Activated CD8-positive, alpha-beta memory T cell treated with anti-CD3 and anti-CD28 coated beads, Interleukin-2, amount 50 U/mL, for 24 hours (primary cell): ENCODE results near the gene PTOV1.

ENCODE experiments used
- DNase-seq: peaks from one replicate; pipeline ENCODE4 v3.0.0-alpha.2; 2020; ENCODE audit errors: extremely low read depth

Gene PTOV1

DNA sequence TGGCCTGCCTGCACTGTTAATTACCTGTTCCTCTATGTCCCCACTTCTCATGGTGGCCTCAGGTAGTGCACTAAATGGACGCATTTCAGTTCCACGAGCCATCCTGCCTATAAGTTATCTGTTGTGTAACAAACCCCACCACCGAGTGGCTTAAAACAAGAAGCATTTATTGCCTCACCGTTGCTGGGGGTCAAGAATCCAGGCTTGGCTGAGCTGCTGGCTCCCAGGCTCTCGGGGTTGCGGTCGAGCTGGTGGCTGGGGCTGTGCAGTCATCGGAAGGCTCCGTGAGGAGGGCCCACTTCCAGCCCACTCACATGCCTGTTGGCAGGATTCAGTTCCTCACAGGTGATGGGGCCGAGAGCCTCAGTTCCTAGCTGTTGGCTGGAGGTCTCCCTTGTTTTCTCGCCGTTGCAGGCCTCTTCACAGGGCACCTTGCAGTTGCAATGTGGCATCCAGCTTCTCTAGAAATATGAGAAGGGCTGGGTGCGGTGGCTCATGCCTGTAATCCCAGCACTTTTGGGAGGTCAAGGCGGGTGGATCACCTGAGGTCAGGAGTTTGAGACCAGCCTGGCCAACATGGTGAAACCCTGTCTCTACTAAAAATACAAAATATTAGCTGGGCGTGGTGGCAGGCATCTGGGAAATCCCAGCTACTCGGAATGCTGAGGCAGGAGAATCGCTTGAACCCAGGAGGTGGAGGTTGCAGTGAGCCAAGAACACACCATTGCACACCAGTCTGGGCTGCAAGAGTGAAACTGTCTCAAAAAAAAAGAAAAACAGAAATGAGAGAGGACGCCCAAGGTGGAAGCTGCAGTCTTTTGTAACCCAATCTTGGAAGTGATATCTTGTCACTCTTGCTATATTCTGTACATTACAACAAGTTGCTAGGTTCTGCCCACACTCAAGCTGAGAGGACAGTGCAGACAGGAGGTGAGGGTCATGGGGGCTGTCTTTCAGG is 6.5 kb upstream of the PTOV1 start:
- no peak for DNase-seq

DNA sequence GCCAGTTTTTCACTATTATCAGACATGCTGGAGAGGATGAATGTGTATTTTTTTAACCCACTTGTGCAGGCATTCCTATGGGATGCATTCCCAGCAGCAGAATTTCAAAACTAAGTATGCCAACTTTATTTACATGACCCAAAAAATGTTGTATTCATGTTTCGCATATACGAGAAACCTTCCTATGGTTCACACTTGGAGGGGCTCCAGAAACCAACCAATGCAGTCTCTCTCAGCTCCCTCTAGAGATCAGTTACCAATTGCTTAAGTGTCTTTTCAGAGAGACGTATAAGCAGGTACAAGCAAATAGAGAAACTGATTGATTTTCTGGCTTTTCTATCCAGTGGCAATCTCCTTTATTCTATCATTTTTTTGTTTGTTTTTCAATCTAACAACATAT is 5.5 kb upstream of the PTOV1 start:
- DNase-seq = no peak

DNA sequence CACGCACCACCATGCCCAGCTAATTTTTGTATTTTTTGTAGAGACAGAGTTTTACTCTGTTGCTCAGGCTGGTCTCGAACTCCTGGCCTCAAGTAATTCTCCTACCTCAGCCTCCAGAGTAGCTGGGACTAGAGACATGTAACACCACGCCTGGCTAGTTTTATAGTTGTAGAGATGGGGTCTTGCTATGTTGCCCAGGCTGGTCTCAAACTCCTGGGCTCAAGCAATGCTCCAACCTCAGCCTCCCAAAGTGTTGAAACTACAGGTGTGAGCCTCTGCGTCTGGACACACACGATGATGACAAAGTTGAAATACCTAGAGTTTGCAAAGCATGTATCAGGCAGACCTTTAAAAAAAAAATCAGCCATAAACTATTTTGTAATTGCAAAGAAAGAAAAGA is 4.6 kb upstream of the PTOV1 start:
- DNase-seq = no peak

DNA sequence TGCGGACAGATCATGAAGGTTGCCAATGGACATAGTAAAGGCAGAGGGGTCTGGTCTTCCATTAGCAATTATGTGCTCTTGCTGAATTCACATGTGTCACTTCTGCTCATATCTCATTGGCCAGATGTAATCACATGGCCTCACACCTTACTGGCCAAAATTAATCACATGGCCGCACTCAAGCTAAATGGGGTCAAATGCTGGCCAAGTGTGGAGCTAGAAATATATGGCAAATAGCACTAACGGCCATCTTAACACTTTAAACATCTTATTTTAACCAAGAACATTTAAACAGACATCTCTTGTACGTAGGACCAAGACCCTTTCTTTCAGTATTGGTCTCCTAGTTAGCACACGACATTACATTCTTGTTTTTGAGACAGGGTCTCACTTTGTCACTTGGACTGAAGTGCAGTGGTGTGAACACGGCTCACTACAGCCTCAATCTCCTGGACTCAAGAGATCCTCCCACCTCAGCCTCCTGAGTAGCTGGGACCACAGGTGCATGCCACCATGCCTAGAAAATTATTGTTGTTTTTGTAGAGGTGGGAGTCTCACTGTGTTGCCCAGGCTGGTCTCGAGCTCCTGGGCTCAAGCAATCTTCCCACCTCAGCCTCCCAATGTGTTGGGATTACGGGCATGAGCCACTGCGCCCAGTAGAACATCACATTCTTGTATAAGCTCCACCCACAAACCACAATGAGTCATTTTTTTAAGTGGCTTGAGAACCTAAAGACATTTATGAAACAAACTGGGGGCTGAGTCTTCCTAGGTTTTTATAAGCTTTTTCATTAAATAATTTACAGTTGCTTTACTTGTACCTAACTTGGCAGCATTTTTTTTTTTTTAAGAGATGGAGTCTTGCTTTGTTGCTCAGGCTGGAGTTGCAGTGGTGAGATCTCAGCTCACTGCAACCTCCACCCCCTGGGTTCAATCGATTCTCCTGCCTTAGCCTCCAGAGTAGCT is 2.9 kb upstream of the PTOV1 start:
- no peak for DNase-seq

DNA sequence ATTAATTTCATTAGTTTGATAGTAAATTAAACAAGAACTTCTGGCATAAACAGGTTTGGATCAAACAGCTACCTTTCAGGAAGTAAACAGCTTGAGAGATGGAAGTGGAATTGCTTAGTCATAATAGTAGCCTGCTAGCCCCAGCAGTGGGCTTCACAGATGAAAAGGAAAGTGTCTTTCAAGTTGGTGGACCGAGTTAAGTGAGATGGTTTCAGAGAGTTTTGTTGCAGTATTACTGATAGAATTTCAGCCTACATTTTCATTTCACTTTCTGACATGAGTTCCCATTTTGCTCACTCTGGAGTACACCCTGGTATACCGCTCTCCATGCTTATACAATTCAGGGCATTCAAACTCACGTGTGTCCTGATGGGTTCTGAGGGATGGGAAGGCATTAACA is 2.0 kb upstream of the PTOV1 start:
- DNase-seq = no peak

DNA sequence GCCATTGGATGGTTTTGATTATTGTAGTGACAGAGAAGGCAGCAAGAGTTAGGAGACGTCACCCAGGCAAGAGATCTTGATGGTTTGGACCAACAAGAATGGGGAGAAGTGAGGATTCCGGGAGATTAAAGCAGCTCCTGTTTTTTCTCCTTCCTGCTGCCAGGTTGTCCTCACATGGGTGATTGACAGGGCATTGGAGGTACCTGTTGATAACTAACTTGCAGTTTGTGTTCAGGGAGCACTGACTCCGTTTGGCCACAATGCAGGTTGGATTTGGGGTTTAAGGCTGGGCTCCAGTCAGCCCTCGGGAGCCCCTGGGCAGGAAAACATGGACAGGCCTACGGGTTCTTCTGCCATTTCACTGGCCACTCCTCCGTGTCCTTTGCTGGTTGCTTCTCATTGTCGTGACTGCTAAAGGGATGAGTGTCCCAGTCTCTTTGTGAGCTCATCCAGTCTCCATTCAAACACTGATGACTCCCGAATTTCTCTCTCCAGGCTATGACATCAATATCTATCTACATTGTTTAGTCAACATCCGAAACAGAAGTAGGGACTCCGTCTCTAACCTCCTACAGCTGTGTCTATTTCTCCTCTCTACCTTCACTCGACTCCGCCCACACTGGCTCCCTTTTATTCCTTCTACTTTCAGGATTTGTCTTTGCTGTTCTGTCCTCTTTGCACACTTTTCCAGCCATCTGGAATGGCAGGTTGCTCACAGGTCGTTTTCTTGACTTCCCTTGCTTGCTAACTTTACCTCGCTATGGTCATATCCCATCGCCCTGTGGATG is 1.3 kb upstream of the PTOV1 start:
- DNase-seq = no peak

DNA sequence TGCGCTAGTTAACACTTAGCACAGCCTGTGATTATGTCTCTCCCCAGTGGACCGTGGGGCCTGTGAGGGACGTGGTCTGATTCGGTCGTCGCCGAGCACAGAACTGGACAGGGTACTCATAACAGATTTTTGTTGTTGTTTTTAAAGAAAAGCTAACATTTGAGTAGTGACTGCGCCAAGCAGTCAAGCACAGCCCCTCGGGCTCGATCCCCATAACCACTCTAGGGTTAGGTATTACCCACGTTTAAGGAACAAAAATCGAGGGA is 805 bp upstream of the PTOV1 start:
- no peak for DNase-seq

DNA sequence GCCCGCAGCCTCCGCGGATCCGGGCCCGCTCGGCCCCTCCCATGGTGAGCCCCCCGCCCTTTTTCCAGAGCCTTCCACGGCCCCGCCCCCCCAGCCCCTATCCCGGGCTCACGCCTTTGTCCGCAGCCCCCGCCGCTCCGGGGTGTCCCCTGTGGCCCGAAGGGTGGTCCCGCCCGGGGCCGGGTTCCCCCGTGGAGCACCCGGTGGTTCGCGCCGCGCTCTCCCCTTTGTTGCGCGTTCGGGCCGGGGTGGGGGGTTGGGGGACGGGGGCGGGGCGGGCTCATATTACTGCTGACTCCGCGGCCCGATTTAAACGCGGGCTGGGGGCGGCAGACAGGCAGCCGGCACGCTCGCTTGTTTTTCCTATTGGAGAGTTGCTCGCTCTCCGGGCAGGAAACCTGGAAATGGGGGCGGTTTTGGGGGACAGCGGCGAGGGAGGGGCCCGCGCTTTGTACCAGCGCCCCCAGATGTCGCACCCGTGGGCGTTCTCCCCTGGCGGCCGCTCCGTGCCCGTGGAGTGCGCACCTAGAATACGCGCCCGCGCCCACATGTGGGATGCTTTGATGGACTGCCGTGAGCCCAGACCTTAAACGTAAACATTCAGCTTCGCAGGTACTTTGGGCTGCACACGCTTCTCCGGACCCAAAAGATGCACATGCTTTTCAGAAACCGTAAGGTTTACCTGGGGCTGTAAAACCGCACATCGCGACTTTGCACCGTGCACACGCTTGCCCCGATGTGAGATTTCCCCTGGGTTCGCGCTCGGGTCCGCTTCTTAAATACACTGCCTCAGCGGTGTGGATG is 699 bp downstream of the PTOV1 start:
- DNase-seq = no peak

DNA sequence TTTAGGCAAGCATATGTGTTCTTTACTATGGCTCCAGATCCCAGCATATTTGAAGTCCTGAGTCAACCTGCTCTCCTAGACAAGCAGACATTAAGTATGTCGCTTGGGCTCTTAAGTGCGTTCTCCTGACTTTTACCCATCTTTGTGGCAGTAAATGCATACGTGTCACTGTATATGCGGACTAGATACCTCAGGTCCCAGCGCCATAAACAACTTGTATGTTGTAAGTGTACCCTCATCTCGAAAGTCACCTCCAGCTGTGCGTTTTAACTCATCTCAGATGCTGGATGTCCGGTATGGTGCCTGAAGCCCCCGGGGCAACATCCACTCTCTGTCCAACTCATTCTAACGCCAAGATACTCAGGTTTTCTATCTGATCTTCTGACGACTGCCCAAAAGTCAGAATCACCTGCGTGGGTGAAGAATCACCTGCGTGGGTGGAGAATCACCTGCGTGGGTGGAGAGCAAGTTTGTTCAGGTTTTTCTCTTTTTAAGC is 1.7 kb downstream of the PTOV1 start:
- DNase-seq = no peak

DNA sequence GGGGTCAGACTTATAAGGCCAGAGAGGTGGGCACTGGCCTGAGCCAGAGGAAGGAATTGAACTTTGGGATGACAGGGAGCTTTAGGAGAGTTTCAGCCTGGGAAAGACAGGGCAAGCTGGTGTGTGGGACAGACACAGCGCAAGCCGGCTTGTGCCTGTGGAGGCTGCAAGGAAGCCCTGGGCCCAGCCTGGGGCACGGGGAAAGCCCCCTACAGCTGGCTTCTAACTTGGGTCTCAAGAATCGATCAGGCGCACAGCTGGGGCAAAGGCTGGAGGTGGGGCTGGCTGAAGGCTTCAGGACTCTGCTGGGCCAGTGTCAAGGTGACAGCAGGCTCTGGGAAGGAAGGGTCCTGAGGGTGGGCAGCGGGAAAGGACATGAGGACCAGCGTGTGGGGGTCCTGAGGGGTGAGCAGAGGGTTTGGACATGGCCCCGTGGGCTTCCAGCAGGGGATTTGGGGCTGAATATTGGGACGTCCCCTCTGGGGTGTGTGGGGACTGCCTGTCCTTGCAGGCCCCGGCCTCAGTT is 3.0 kb downstream of the PTOV1 start:
- DNase-seq = no peak

DNA sequence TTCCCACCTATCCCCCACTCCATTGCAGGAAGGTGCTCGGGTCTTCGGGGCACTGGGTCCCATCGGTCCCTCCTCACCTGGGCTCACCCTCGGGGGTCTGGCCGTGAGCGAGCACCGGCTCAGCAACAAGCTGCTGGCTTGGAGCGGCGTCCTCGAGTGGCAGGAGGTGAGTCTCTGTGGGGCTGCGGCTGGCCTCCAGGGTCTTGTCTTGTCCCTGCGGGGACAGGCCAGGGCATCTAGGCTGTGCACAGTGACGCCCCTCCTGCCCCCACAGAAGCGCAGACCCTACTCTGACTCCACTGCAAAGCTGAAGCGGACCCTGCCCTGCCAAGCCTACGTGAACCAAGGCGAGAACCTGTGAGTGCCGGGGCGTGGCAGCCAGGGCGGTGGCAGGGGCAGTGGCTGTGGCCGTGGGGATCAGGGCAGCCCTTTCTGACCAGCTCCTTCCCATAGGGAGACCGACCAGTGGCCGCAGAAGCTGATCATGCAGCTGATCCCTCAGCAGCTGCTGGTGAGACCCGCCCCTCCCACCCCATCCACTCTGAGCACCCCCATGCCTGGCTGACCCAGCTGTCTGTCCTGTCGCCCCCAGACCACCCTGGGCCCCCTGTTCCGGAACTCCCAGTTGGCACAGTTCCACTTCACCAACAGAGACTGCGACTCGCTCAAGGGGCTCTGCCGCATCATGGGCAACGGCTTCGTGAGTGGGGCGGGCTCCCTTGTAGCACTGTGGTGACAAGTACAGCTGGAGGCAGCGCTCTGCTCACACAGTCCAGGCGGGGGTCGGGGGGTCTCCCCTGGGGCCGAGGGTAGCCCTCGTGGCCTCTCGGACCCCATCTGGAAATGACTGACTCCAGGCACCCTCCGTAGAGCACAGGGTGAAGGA is 3.7 kb downstream of the PTOV1 start:
- no peak for DNase-seq

DNA sequence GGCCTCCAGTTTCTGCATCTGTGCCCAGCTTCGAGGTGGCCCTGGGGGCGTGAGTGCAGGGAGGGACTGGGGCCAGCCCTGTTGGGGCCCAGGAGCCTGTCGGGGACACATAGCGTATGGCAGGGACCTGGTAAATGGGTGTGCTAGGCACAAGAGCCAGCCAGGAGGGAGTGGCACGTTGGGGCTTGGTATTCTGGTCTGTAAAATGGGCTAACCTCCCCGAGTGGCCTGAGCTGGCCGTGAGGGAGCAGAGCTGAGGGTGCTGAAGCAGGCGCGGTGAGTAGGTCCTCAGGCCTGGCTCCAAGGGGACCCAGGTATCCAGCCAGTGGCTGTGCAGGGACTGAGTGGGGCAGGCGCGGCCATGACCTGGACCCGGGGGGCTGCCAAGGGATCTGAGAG is 4.3 kb downstream of the PTOV1 start:
- DNase-seq = no peak

DNA sequence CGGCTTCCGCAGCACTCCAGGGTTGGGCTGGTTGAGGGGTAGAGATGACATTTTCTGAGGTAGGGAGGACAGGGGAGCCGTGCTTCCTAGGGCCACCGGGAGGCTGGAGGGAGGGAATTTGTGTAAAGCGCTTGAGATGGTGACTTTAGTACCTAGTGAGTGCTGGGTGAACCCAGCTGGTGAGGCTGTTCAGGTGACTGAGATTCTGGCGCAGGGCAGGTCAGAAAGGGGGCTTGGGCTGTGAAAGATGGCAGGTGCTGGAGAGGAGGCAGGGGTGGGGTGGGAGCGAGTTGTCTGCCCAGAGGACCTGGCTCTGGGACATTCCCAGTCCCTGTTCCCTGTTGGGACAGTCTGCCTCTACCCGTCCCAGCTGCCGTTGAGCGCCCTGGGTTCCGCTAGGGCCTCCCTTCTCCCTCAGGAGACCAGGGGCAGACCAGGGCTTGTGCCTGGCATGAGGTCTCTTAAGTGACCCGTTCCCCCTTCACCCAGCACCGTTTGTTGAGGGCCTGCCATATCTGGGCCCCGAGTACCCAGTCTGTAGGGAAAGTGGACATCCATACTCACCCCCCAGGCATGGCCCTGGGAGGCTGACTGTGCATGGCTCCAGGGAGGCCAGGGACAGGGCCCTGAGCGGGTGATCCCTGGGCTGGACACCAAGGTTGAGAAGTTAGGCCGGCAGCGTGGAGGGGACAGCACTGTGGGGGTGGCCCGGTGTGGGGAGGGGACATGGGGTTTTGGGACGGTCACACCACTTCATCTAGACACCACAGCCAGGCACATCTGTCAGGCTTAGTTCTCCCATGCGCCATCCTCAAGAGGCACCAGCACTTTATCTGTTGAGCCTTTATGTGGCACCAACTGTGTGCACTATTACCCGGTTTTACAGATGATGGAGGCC is 5.0 kb downstream of the PTOV1 start:
- DNase-seq = no peak

DNA sequence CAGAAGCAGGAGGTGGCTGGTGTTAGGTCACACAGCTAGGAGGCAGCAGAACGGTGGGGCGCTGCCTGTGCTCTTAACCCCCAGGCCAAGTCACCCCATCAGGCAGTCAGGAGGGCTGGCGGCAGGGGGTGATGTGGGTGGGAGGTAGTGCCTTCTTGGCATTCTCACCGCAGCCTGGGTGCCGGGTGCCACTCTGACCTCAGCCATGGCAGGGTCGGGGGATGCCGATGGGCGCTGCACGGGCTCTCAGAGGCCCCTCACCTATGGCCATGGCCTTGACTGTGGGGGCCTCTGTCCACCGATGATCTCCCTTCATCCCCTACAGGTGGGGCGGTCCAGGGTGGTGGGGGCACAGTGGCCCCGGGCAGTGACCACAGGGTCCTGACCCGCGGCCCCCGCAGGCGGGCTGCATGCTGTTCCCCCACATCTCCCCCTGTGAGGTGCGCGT is 5.6 kb downstream of the PTOV1 start:
- DNase-seq = no peak

DNA sequence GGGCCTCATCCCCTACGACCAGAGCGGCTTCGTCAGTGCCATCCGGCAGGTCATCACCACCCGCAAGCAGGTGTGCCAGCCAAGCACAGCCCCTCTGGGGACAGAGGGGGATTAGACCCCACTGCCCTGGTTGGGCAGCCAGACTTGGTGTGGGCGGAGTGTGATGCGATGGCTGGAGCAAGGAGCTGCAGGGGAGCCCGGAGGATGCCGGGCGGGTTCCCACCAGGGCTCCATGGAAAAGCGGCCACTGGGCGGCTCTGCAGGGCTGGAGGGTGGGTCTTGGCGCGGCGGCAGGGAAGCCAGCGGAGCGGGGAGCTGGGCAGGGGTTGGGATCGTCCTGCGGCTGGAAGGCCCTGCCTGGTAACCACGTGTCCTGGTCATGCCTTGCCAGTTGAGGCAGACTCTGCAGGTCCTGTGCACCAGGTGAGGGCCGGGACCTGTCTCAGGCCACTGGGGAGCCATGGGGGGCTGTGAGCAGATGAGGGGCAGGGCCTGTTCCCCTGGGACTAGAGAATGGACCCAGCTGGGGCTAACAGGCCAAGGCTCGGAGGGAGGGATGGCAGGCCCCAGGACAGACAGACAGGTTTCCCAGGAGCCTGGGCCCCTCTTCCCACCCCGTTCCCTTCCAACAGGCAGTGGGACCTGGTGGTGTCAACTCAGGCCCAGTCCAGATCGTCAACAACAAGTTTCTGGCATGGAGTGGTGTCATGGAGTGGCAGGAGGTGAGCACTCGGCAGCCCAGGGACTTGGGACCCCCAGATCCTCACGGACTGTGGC is 6.3 kb downstream of the PTOV1 start:
- no peak for DNase-seq

DNA sequence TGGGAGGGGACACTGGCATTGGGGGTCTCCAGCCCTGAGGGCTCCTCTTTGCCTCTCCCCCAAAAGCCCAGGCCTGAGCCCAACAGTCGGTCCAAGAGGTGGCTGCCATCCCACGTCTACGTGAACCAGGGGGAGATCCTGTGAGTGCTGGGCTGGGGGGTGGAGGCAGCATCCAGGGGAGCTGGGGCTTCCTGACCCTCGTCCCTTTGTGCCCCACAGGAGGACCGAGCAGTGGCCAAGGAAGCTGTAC is 6.8 kb downstream of the PTOV1 start:
- DNase-seq = no peak

DNA sequence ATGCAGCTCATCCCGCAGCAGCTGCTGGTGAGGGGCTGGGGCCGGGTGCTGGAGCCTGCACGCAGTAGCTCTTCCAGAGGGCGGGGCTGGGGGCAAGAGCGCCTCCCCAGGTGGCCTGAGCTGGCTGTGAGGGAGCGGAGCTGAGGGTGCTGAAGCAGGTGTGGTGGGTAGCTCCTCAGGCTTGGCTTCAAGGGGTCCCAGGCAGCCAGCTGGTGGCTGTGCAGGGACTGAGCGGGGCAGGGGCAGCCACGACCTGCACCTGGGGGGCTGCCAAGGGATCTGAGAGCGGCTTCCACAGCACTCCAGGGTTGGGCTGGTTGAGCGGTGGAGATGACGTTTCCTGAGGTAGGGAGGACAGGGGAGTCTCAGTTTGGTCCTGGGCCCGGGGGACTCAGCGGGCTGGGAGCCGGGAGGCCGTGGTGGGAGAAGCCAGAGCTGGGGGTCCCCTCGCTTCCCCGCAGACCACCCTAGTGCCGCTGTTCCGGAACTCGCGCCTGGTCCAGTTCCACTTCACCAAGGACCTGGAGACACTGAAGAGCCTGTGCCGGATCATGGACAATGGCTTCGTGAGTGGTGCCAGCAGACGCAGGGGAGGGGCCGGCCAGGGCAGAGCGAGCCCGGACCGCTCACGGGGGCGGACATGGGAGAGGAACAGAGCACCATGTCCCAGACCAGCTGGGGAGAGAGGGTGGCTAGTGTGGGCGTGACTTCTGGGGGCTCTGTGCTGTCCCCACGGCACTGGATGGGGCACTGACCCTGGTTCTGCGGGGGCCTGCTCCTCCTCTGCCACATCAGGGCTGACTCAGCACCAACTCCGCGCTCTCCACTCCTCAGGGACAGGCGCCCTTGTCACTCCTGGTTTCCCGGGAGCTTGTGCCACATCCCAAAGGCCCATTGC is 7.4 kb downstream of the PTOV1 start:
- DNase-seq = no peak
